Ureter (tissue), 1 donor: ENCODE data around the gene PLA2G12B. TPM values are rescaled to one million over a fixed set of nuclear protein-coding genes. Genes with fewer than 3 reads are reported as not detected.
"Not testable (repeated sequence)": the region's sequence is repeated elsewhere in the genome, so short reads cannot be mapped to it uniquely, and the experiment has no call there.

Experiments
- DNase-seq: peaks from one replicate; pipeline ENCODE4 v3.0.0-alpha.2; 2020; ENCODE audit warnings: low spot score
- total RNA-seq: library from RNA; stranded (reverse); gene quantifications from one replicate; pipeline ENCODE4 v1.2.4, GENCODE V29; 2023
- donor health status: DM: yes; HTN: yes; CAD: no.

The PLA2G12B gene
- total RNA-seq, 1 donor from 2014 or later: not detected

- DNase-seq: no peak
These were observed 19.2 kb downstream of the PLA2G12B start for GRCh38 chr10:72935361-72935760.

GRCh38 chr10:72932259-72933015, 22.2 kb downstream of the PLA2G12B start:
- no peak for DNase-seq

- DNase-seq: no peak
These were observed 24.3 kb downstream of the PLA2G12B start for GRCh38 chr10:72930276-72930675.

- DNase-seq: no peak
These were observed 25.8 kb downstream of the PLA2G12B start for GRCh38 chr10:72928798-72929197.

GRCh38 chr10:72927485-72927884, 27.1 kb downstream of the PLA2G12B start:
- no peak for DNase-seq

- DNase-seq: no peak
These were observed 28.6 kb downstream of the PLA2G12B start for GRCh38 chr10:72925951-72926465.

GRCh38 chr10:72924351-72924750, 30.3 kb downstream of the PLA2G12B start:
- no peak for DNase-seq

GRCh38 chr10:72921147-72921683, 33.4 kb downstream of the PLA2G12B start:
- not testable (repeated sequence) for DNase-seq

GRCh38 chr10:72918352-72918751, 36.3 kb downstream of the PLA2G12B start:
- no peak for DNase-seq

GRCh38 chr10:72917803-72918332, 36.7 kb downstream of the PLA2G12B start:
- DNase-seq: not testable (repeated sequence)

- not testable (repeated sequence) for DNase-seq
These were observed 37.4 kb downstream of the PLA2G12B start for GRCh38 chr10:72917201-72917600.

GRCh38 chr10:72913287-72913686, 41.3 kb downstream of the PLA2G12B start:
- DNase-seq: no peak

- no peak for DNase-seq
These were observed 41.9 kb downstream of the PLA2G12B start for GRCh38 chr10:72912736-72913135.

- no peak for DNase-seq
These were observed 42.8 kb downstream of the PLA2G12B start for GRCh38 chr10:72911758-72912157.

- no peak for DNase-seq
These were observed 43.9 kb downstream of the PLA2G12B start for GRCh38 chr10:72910705-72911104.

- DNase-seq: no peak
These were observed 48.2 kb downstream of the PLA2G12B start for GRCh38 chr10:72906446-72906845.

GRCh38 chr10:72904806-72905205, 49.8 kb downstream of the PLA2G12B start:
- no peak for DNase-seq

GRCh38 chr10:72903941-72904446, 50.6 kb downstream of the PLA2G12B start:
- DNase-seq: not testable (repeated sequence)

- DNase-seq: no peak
These were observed 55.1 kb downstream of the PLA2G12B start for GRCh38 chr10:72899545-72899944.

GRCh38 chr10:72898616-72899015, 56.0 kb downstream of the PLA2G12B start:
- no peak for DNase-seq

GRCh38 chr10:72895236-72895850, 59.3 kb downstream of the PLA2G12B start:
- no peak for DNase-seq

- no peak for DNase-seq
These were observed 61.3 kb downstream of the PLA2G12B start, which contains the start of gene OIT3 for GRCh38 chr10:72893136-72893798. Gene OIT3, plus strand, starts transcription at chr10:72893739. Its CDS starts 60 bp downstream, at chr10:72893799.
